HepG2 (cell line): ENCODE results near the gene ADAM15. TPM values are rescaled to one million over a fixed set of nuclear protein-coding genes. Genes with fewer than 3 reads are reported as not detected.
A peak's percentile ranks its signal among the peaks of the same experiment; 100 is the strongest.

Experiments used
- BCL6 ChIP-seq: IDR thresholded peaks from 2 replicates; pipeline ENCODE4 v1.6.1; 2016; ENCODE audit warnings: missing genetic modification reagents, missing compliant biosample characterization
- BORCS8-MEF2B ChIP-seq: sonication (generic); formaldehyde crosslinking; IDR thresholded peaks from 2 replicates; pipeline ENCODE4 v1.8.0; 2022; ENCODE audit warnings: mild to moderate bottlenecking, missing genetic modification reagents
- DR1 ChIP-seq: sonication (generic); formaldehyde crosslinking; IDR thresholded peaks from 2 replicates; pipeline ENCODE4 v1.8.0; 2021; ENCODE audit warnings: mild to moderate bottlenecking, missing genetic modification reagents, inconsistent platforms
- KLF15 ChIP-seq: sonication (generic); formaldehyde crosslinking; IDR thresholded peaks from 2 replicates; pipeline ENCODE4 v1.8.1; 2023; ENCODE audit warnings: borderline replicate concordance, mild to moderate bottlenecking, inconsistent platforms, missing genetic modification reagents, mixed read lengths
- NCOA1 ChIP-seq: sonication (generic); formaldehyde crosslinking; IDR thresholded peaks from 2 replicates; pipeline ENCODE4 v1.9.0; 2021; ENCODE audit warnings: missing genetic modification reagents
- NFATC3 ChIP-seq: sonication (generic); formaldehyde crosslinking; IDR thresholded peaks from 2 replicates; pipeline ENCODE4 v1.5.1; 2020; ENCODE audit warnings: mild to moderate bottlenecking, missing genetic modification reagents
- SP4 ChIP-seq: sonication (generic); formaldehyde crosslinking; IDR thresholded peaks from 2 replicates; pipeline ENCODE4 v1.8.1; 2023; ENCODE audit warnings: mild to moderate bottlenecking, missing genetic modification reagents
- STAT5B ChIP-seq: sonication (generic); formaldehyde crosslinking; IDR thresholded peaks from 2 replicates; pipeline ENCODE4 v1.4.0; 2020; ENCODE audit warnings: missing genetic modification reagents
- THAP11 ChIP-seq: IDR thresholded peaks from 2 replicates; pipeline ENCODE4 v1.6.1; 2016; ENCODE audit warnings: missing biosample characterization, missing genetic modification reagents
- ZBTB42 ChIP-seq: sonication (generic); formaldehyde crosslinking; IDR thresholded peaks from 2 replicates; pipeline ENCODE4 v1.5.0; 2020; ENCODE audit warnings: mild to moderate bottlenecking, missing genetic modification reagents
- ZNF121 ChIP-seq: sonication (generic); formaldehyde crosslinking; IDR thresholded peaks from 2 replicates; pipeline ENCODE4 v1.5.0; 2020; ENCODE audit warnings: mild to moderate bottlenecking, missing genetic modification reagents
- ZNF138 ChIP-seq: sonication (generic); formaldehyde crosslinking; IDR thresholded peaks from 2 replicates; pipeline ENCODE4 v1.5.0; 2020; ENCODE audit warnings: mild to moderate bottlenecking, low read depth, missing genetic modification reagents
- ZNF326 ChIP-seq: sonication (generic); formaldehyde crosslinking; IDR thresholded peaks from 2 replicates; pipeline ENCODE4 v1.4.0; 2020; ENCODE audit warnings: missing genetic modification reagents, borderline replicate concordance
- ZNF746 ChIP-seq: sonication (generic); formaldehyde crosslinking; IDR thresholded peaks from 2 replicates; pipeline ENCODE4 v1.8.0; 2022; ENCODE audit warnings: mild to moderate bottlenecking, missing genetic modification reagents
- ZNF781 ChIP-seq: sonication (generic); formaldehyde crosslinking; IDR thresholded peaks from 2 replicates; pipeline ENCODE4 v1.5.1; 2020; ENCODE audit warnings: borderline replicate concordance, mild to moderate bottlenecking, missing genetic modification reagents; ENCODE audit errors: not compliant biosample characterization
- ZNF83 ChIP-seq: sonication (generic); formaldehyde crosslinking; IDR thresholded peaks from 2 replicates; pipeline ENCODE4 v1.4.0; 2020; ENCODE audit warnings: missing genetic modification reagents, mild to moderate bottlenecking, borderline replicate concordance
- ZNF879 ChIP-seq: sonication (generic); formaldehyde crosslinking; IDR thresholded peaks from 2 replicates; pipeline ENCODE4 v1.8.1; 2023; ENCODE audit warnings: missing genetic modification reagents
- polyA plus RNA-seq, 8 experiments: library from polyadenylated mRNA; depleted of rRNA in 3 of 8; stranded (reverse) in 7 of 8; unstranded in 1 of 8; fragments of >200 nt; fragmentation: Illumina TruSeq in 4 of 8; extraction: Trizol in 4 of 8; gene quantifications; 2 replicates each; pipeline versions ENCODE4 v1.2.1 to v1.2.3, GENCODE V29; 2011 to 2016; ENCODE audit warnings: low read depth in 4 of 8, missing spikeins in 1 of 8, mixed read lengths in 1 of 8; ENCODE audit not compliant: insufficient read depth in 1 of 8
- total RNA-seq, 5 experiments: library from RNA; depleted of rRNA; stranded (reverse); fragments of >200 nt; fragmentation: Illumina TruSeq; extraction: Trizol; gene quantifications; 2 replicates each; pipeline ENCODE4 v1.2.3, GENCODE V29; 2016; ENCODE audit warnings: low read depth in 1 of 5
- TF ChIP-seq, protein P1 (sequence below): sonication (generic); formaldehyde crosslinking; IDR thresholded peaks from 2 replicates; pipeline ENCODE4; 2020; ENCODE audit warnings: missing genetic modification reagents, mild to moderate bottlenecking, borderline replicate concordance
- TF ChIP-seq, protein P2 (sequence below): sonication (generic); formaldehyde crosslinking; IDR thresholded peaks from 2 replicates; pipeline ENCODE4 v1.5.0; 2020; ENCODE audit warnings: missing genetic modification reagents, mild to moderate bottlenecking, borderline replicate concordance
- TF ChIP-seq, protein P3 (sequence below): IDR thresholded peaks from 2 replicates; pipeline ENCODE4 v1.6.1; 2016; ENCODE audit warnings: low read depth, borderline replicate concordance
- TF ChIP-seq, protein P4 (sequence below): sonication (generic); formaldehyde crosslinking; IDR thresholded peaks from 2 replicates; pipeline ENCODE4 v1.4.0; 2020; ENCODE audit warnings: missing genetic modification reagents
- TF ChIP-seq, protein P5 (sequence below): sonication (generic); formaldehyde crosslinking; IDR thresholded peaks from 2 replicates; pipeline ENCODE4 v1.5.0; 2020; ENCODE audit warnings: mild to moderate bottlenecking, low read depth, missing genetic modification reagents, borderline replicate concordance

The ADAM15 gene
- total and polyA plus RNA-seq, 2 of the 13 experiments (the other 11 are each of a cell fraction or from before 2014, with no cell fraction given): 17.9 to 25.6 TPM

DNA sequence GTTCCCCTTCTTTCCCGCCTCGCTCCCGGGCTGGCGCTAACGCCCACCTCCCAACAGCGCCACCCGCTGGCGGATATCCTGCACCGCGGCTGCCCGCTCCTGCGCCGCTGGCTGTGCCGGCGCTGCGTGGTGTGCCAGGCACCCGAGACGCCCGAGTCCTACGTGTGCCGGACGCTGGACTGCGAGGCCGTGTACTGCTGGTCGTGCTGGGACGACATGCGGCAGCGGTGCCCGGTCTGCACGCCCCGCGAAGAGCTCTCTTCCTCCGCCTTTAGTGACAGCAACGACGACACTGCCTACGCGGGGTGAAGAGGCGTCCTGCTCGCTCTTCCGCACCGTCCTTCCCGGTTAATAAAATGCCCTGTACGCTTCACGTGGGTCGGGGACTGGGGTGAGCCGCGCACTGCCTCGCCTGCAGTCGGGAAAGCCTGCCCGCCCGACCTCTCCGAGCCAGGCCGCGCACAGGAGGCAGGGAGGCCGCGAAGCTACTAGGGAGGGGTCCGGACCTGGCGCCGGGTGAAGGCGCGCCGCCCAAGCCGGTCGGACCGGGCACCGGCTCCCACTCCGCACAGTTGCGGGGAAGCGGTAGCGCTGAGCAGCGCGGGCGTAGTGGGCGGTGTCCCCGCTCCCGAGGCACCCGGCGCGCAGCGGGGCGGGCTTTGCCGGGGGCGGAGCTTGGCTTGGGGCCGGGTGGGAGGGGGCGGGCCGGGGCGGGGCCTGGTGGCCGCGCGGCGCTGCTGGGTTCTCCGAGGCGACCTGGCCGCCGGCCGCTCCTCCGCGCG is at the start of gene ADAM15 (continued):
- TF ChIP-seq, protein P1, sequence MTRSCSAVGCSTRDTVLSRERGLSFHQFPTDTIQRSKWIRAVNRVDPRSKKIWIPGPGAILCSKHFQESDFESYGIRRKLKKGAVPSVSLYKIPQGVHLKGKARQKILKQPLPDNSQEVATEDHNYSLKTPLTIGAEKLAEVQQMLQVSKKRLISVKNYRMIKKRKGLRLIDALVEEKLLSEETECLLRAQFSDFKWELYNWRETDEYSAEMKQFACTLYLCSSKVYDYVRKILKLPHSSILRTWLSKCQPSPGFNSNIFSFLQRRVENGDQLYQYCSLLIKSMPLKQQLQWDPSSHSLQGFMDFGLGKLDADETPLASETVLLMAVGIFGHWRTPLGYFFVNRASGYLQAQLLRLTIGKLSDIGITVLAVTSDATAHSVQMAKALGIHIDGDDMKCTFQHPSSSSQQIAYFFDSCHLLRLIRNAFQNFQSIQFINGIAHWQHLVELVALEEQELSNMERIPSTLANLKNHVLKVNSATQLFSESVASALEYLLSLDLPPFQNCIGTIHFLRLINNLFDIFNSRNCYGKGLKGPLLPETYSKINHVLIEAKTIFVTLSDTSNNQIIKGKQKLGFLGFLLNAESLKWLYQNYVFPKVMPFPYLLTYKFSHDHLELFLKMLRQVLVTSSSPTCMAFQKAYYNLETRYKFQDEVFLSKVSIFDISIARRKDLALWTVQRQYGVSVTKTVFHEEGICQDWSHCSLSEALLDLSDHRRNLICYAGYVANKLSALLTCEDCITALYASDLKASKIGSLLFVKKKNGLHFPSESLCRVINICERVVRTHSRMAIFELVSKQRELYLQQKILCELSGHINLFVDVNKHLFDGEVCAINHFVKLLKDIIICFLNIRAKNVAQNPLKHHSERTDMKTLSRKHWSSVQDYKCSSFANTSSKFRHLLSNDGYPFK (CRISPR knock-in tag): peak; percentile 86
- TF ChIP-seq ZNF83 (peak; percentile 75; the same call in 1 of the 2 replicates), SP4 (CRISPR knock-in tag) (peak; percentile 73), ZNF326 (CRISPR knock-in tag) (no peak), THAP11 (CRISPR knock-in tag) (peak; percentile 51), DR1 (CRISPR knock-in tag) (peak; percentile 63), ZBTB42 (CRISPR knock-in tag) (peak; percentile 60; the same call in 1 of the 2 replicates), ZNF121 (CRISPR knock-in tag) (peak; percentile 84), KLF15 (CRISPR knock-in tag) (0 out of 2 replicates have a peak, but pooled peaks have one; percentile 19), NCOA1 (CRISPR knock-in tag) (peak; percentile 87), STAT5B (CRISPR knock-in tag) (0 out of 2 replicates have a peak, but pooled peaks have one; percentile 70), ZNF879 (CRISPR knock-in tag) (peak; percentile 58; the same call in 1 of the 2 replicates), ZNF138 (peak; percentile 53; the same call in 1 of the 2 replicates), ZNF781 (CRISPR knock-in tag) (peak; percentile 87), BORCS8-MEF2B (0 out of 2 replicates have a peak, but pooled peaks have one; percentile 33), BCL6 (CRISPR knock-in tag) (no peak), ZNF746 (CRISPR knock-in tag) (peak; percentile 63; the same call in 1 of the 2 replicates), NFATC3 (CRISPR knock-in tag) (peak; percentile 47; the same call in 1 of the 2 replicates)
- TF ChIP-seq, protein P2, sequence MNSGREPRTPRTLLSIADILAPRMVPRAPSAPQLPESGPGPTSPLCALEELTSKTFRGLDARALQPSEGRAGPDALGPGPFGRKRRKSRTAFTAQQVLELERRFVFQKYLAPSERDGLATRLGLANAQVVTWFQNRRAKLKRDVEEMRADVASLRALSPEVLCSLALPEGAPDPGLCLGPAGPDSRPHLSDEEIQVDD (CRISPR knock-in tag): peak; percentile 78; the same call in 1 of the 2 replicates
- TF ChIP-seq, protein P3, sequence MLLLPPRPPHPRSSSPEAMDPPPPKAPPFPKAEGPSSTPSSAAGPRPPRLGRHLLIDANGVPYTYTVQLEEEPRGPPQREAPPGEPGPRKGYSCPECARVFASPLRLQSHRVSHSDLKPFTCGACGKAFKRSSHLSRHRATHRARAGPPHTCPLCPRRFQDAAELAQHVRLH: peak; percentile 100
- TF ChIP-seq, protein P4, sequence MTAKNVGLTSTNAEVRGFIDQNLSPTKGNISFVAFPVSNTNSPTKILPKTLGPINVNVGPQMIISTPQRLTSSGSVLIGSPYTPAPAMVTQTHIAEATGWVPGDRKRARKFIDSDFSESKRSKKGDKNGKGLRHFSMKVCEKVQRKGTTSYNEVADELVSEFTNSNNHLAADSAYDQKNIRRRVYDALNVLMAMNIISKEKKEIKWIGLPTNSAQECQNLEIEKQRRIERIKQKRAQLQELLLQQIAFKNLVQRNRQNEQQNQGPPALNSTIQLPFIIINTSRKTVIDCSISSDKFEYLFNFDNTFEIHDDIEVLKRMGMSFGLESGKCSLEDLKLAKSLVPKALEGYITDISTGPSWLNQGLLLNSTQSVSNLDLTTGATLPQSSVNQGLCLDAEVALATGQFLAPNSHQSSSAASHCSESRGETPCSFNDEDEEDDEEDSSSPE (CRISPR knock-in tag): peak; percentile 97
- TF ChIP-seq, protein P5, sequence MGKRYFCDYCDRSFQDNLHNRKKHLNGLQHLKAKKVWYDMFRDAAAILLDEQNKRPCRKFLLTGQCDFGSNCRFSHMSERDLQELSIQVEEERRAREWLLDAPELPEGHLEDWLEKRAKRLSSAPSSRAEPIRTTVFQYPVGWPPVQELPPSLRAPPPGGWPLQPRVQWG (CRISPR knock-in tag): no peak
